GM18867 (cell line): ENCODE measurements around the gene ARHGEF33.

Experiments
- ATAC-seq: cut with Tn5 transposase; IDR thresholded peaks from one replicate; pipeline ENCODE4 v1.9.1; 2021; ENCODE audit warnings: mild to moderate bottlenecking, moderate library complexity; ENCODE audit not compliant: unreplicated experiment

Gene ARHGEF33

GRCh38 chr2:38951766-38952165, 62.1 kb downstream of the ARHGEF33 start:
- no peak for ATAC-seq

GRCh38 chr2:38957972-38958371, 68.3 kb downstream of the ARHGEF33 start:
- ATAC-seq: no peak

- ATAC-seq: no peak
Observed at GRCh38 chr2:38959466-38959865, 69.8 kb downstream of the ARHGEF33 start.

- peak; percentile 88 for ATAC-seq
Observed at GRCh38 chr2:38959938-38960608, 70.4 kb downstream of the ARHGEF33 start.

GRCh38 chr2:38960609-38961320, 71.1 kb downstream of the ARHGEF33 start:
- ATAC-seq: peak; percentile 54

- no peak for ATAC-seq
Observed at GRCh38 chr2:38966006-38966405, 76.3 kb downstream of the ARHGEF33 start.

- no peak for ATAC-seq
Observed at GRCh38 chr2:38966678-38967077, 77.0 kb downstream of the ARHGEF33 start.

GRCh38 chr2:38968021-38968420, 78.3 kb downstream of the ARHGEF33 start:
- no peak for ATAC-seq

GRCh38 chr2:38971377-38971776, 81.7 kb downstream of the ARHGEF33 start:
- no peak for ATAC-seq

GRCh38 chr2:38973266-38973665, 83.6 kb downstream of the ARHGEF33 start:
- ATAC-seq: no peak

- ATAC-seq: no peak
Observed at GRCh38 chr2:38975042-38975441, 85.4 kb downstream of the ARHGEF33 start.

- no peak for ATAC-seq
Observed at GRCh38 chr2:38977047-38977446, 87.4 kb downstream of the ARHGEF33 start.

GRCh38 chr2:38978296-38978903, 88.7 kb downstream of the ARHGEF33 start:
- ATAC-seq: no peak

GRCh38 chr2:38978908-38979307, 89.2 kb downstream of the ARHGEF33 start:
- no peak for ATAC-seq

- ATAC-seq: no peak
Observed at GRCh38 chr2:38981003-38981669, 91.5 kb downstream of the ARHGEF33 start.

- no peak for ATAC-seq
Observed at GRCh38 chr2:38981670-38982357, 92.1 kb downstream of the ARHGEF33 start.

- ATAC-seq: no peak
Observed at GRCh38 chr2:38982498-38982897, 92.8 kb downstream of the ARHGEF33 start.

GRCh38 chr2:38988716-38989115, 99.0 kb downstream of the ARHGEF33 start:
- ATAC-seq: no peak

- no peak for ATAC-seq
Observed at GRCh38 chr2:38991899-38992298, 102.2 kb downstream of the ARHGEF33 start.

- ATAC-seq: no peak
Observed at GRCh38 chr2:38997781-38998180, 108.1 kb downstream of the ARHGEF33 start.

GRCh38 chr2:39000552-39000951, 110.9 kb downstream of the ARHGEF33 start:
- ATAC-seq: no peak
